GM23248 (cell line): ENCODE measurements around the gene BAHCC1. TPM values are rescaled to one million over a fixed set of nuclear protein-coding genes. Genes with fewer than 3 reads are reported as not detected.
A peak's percentile ranks its signal among the peaks of the same experiment; 100 is the strongest.

ENCODE experiments used
- DNase-seq: peaks from one replicate; pipeline ENCODE4 v3.0.0-alpha.2; 2015
- H2AFZ ChIP-seq: fragments of 200-600 bp; sonication (generic); 2 replicates; pipeline ENCODE4 v1.6.1; 2016; ENCODE audit warnings: antibody characterized with exemption
- H3F3A ChIP-seq: fragments of 200-600 bp; sonication (generic); 2 replicates; pipeline ENCODE4 v1.6.1; 2016; ENCODE audit warnings: mild to moderate bottlenecking, antibody characterized with exemption, mixed run types; ENCODE audit not compliant: insufficient read depth
- H3K27ac ChIP-seq: fragments of 200-600 bp; sonication (generic); 2 replicates; pipeline ENCODE4 v1.5.1; 2016; ENCODE audit warnings: mild to moderate bottlenecking
- H3K27me3 ChIP-seq: fragments of 200-600 bp; sonication (generic); replicated peaks from 2 replicates; pipeline ENCODE4 v1.6.1; 2016; ENCODE audit warnings: mild to moderate bottlenecking; ENCODE audit not compliant: insufficient read depth
- H3K36me3 ChIP-seq: fragments of 200-600 bp; sonication (generic); 2 replicates; pipeline ENCODE4 v1.6.1; 2016; ENCODE audit warnings: low read depth, mild to moderate bottlenecking
- H3K4me1 ChIP-seq: fragments of 200-600 bp; sonication (generic); 2 replicates; pipeline ENCODE4 v1.6.1; 2016; ENCODE audit warnings: mild to moderate bottlenecking; ENCODE audit not compliant: insufficient read depth
- H3K4me2 ChIP-seq: fragments of 200-600 bp; sonication (generic); one replicate; pipeline ENCODE4 v1.6.1; 2016; ENCODE audit warnings: mild to moderate bottlenecking; ENCODE audit not compliant: unreplicated experiment
- H3K4me3 ChIP-seq: fragments of 200-600 bp; sonication (generic); 2 replicates; pipeline ENCODE4 v1.5.1; 2016; ENCODE audit warnings: mild to moderate bottlenecking
- H3K79me2 ChIP-seq: fragments of 200-600 bp; sonication (generic); 2 replicates; pipeline ENCODE4 v1.6.1; 2016; ENCODE audit warnings: mild to moderate bottlenecking; ENCODE audit not compliant: insufficient read depth
- H3K9ac ChIP-seq: fragments of 200-600 bp; sonication (generic); 2 replicates; pipeline ENCODE4 v1.6.1; 2016; ENCODE audit warnings: mild to moderate bottlenecking
- H3K9me2 ChIP-seq: fragments of 200-600 bp; sonication (generic); 2 replicates; pipeline ENCODE4 v1.6.1; 2016; ENCODE audit warnings: mixed run types, mild to moderate bottlenecking, moderate library complexity; ENCODE audit not compliant: insufficient read depth
- H3K9me3 ChIP-seq: fragments of 200-600 bp; sonication (generic); one replicate; pipeline ENCODE4 v1.6.1; 2017; ENCODE audit warnings: low read depth
- H4K20me1 ChIP-seq: fragments of 200-600 bp; sonication (generic); 2 replicates; pipeline ENCODE4 v1.6.0; 2016; ENCODE audit not compliant: insufficient read depth
- EZH2 ChIP-seq: fragments of 200-600 bp; sonication (generic); IDR thresholded peaks from 2 replicates; pipeline ENCODE4 v1.6.1; 2018; ENCODE audit warnings: antibody characterized with exemption, mild to moderate bottlenecking; ENCODE audit not compliant: insufficient read depth, poor library complexity, severe bottlenecking
- EZH2phosphoT487 ChIP-seq: fragments of 200-600 bp; sonication (generic); IDR thresholded peaks from 2 replicates; pipeline ENCODE4 v1.6.1; 2018; ENCODE audit warnings: antibody characterized with exemption, moderate library complexity, mild to moderate bottlenecking, low read depth; ENCODE audit not compliant: insufficient read depth
- WGBS, 2 experiments: methylation state at CpG; one replicate each; pipeline ENCODE4 v1.1.6; 2015 to 2017; ENCODE audit warnings: low lambda C conversion rate in 2 of 2, low coverage in 1 of 2; ENCODE audit errors: missing lambda C conversion rate in 2 of 2; 5-methylcytosine and 5-hydroxymethylcytosine counted together
- in situ Hi-C: fragments of 300-500 bp; cut with MboI; formaldehyde crosslinking; loops from 2 replicates; pipeline ENCODE4 v1.15.0; 2020
- microRNA-seq: library from miRNA; unstranded; fragments of <30 nt; microRNA quantifications from one replicate; pipeline ENCODE4, GENCODE V29; 2016; ENCODE audit warnings: borderline number of aligned reads
- polyA plus RNA-seq: library from polyadenylated mRNA; unstranded; fragments of >200 nt; fragmentation: Nextera tagmentation; extraction: Ambion mirVana; gene quantifications from 2 replicates; pipeline ENCODE4 v1.2.1, GENCODE V29; 2016
- small RNA-seq: library from RNA; depleted of rRNA; stranded (forward); fragments of <200 nt; gene quantifications from one replicate; pipeline ENCODE3, GENCODE V24; 2014; ENCODE audit warnings: low read depth, low replicate concordance
- total RNA-seq: library from RNA; depleted of rRNA; stranded (reverse); fragments of >200 nt; shearing (Covaris generic); gene quantifications from 2 replicates; pipeline ENCODE4 v1.2.3, GENCODE V29; 2014; rRNA removed

The BAHCC1 gene
- total and polyA plus RNA-seq, 2 experiments from 2014 or later, result 1.3 to 3.0 TPM

- H3K4me3 ChIP-seq, result peak overlapping the region; percentile 87
- peaks cover 70% of the 10 kb centered on the region for H3K79me2 ChIP-seq
- 2% methylated on average over 34 to 57 of the region's 64 CpGs for WGBS, 2 experiments
- 0 out of 2 replicates have a peak overlapping the region, but pooled peaks have one; percentile 4 for H2AFZ ChIP-seq
- H3K4me2 ChIP-seq, result peak overlapping the region; percentile 91
- TF ChIP-seq EZH2phosphoT487 (no peak), EZH2 (no peak)
- peaks cover 31% of the 10 kb centered on the region for H3K36me3 ChIP-seq
- no peaks in the 10 kb centered on the region for H3K27me3 ChIP-seq
- H4K20me1 ChIP-seq, result peaks cover 26% of the 10 kb centered on the region; the same call in 1 of the 2 replicates
- peaks cover 49% of the 10 kb centered on the region for H3F3A ChIP-seq
- peak overlapping the region; percentile 82 for H3K27ac ChIP-seq
- H3K9me2 ChIP-seq, result no peaks in the 10 kb centered on the region
- no peaks in the 10 kb centered on the region for H3K9me3 ChIP-seq
- in situ Hi-C loops, result no loop called here
- DNase-seq, result peak; percentile 94
- peak overlapping the region; percentile 81 for H3K9ac ChIP-seq
- H3K4me1 ChIP-seq, result peaks cover 25% of the 10 kb centered on the region
Measured at GRCh38 chr17:81513753-81514488, 118.7 kb downstream of the BAHCC1 start.

DNA sequence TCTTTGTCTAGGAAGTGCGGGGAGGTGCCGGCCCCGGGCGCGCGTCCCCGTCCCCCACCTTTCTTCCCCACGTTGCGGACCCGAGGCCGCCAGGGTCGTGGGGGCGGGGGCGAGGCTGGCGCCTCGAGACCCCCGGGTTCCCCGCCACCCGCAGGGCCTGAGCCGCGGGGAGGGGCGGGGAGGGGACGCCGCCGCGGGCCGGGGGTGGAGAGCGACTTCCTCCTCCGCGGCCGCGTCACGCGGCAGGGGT lies 119.2 kb downstream of the BAHCC1 start:
- Histone ChIP-seq H3K9me3 (no peaks in the 10 kb centered on the region), H3K27me3 (no peaks in the 10 kb centered on the region), H3K79me2 (peaks cover 65% of the 10 kb centered on the region), H2AFZ (no peak overlapping the region), H3K9me2 (no peaks in the 10 kb centered on the region), H3K4me2 (peak overlapping the region; percentile 91), H3F3A (peaks cover 44% of the 10 kb centered on the region), H3K36me3 (peaks cover 26% of the 10 kb centered on the region), H4K20me1 (peaks cover 21% of the 10 kb centered on the region; the same call in 1 of the 2 replicates), H3K9ac (peak overlapping the region; percentile 81), H3K27ac (peak overlapping the region; percentile 82), H3K4me3 (peak overlapping the region; percentile 87), H3K4me1 (peaks cover 28% of the 10 kb centered on the region)
- 0 to 2% methylated on average over 7 to 16 of the region's 34 CpGs for WGBS, 2 experiments
- no peak for DNase-seq
- in situ Hi-C loops, result no loop called here
- TF ChIP-seq EZH2phosphoT487 (no peak), EZH2 (no peak)

DNA sequence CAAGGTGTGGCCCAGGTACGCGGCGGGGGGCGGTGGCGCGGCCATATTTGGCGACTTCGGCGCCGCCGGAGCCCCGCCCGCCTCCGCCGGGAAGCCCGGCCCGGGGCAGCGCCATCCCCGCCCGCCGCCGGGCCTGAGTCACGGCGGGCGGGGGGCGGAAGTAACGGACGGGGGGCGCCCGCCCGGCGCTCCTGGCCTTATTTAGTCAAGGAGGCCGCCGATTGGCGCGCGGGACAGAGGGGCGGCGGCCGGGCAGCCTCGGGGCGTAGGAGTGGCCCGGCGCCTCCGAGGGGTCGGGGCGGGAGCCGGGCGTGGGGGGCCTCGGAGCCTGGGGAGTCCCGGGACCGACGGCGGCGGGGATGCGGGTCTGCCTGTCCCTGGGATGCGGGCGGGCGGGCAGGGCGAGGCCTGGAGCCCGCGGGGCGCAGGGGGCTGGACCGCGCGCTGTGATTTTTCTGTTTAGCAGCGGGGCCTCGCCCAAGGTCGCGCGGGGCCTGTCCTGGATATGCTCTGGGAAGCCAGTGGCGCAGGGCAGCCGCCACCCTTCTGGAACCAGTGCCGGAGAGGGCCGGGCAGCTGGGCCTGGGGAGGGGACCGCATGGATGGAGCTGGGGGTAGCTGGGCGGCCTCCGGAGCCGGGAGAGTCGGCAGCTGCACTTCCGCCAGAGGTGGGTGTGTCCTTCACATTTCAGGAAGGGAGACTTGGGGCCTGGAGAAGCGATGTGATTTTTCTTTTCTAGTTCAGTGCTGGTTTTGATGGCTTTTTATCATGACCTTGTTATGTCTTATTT lies 119.7 kb downstream of the BAHCC1 start:
- peak overlapping the region; percentile 81 for H3K9ac ChIP-seq
- 2 to 4% methylated on average over 27 to 63 of the region's 82 CpGs for WGBS, 2 experiments
- peak; percentile 88 for DNase-seq
- peak overlapping the region; percentile 28; the same call in 1 of the 2 replicates for H2AFZ ChIP-seq
- H3K4me2 ChIP-seq, result peak overlapping the region; percentile 91
- no peaks in the 10 kb centered on the region for H3K9me3 ChIP-seq
- H3K27ac ChIP-seq, result peak overlapping the region; percentile 82
- H3K4me1 ChIP-seq, result peaks cover 28% of the 10 kb centered on the region
- in situ Hi-C loops, result no loop called here
- H3K9me2 ChIP-seq, result no peaks in the 10 kb centered on the region
- H3K79me2 ChIP-seq, result peaks cover 59% of the 10 kb centered on the region
- no peak for TF ChIP-seq EZH2phosphoT487
- TF ChIP-seq EZH2, result no peak
- H3K27me3 ChIP-seq, result no peaks in the 10 kb centered on the region
- H4K20me1 ChIP-seq, result peaks cover 16% of the 10 kb centered on the region; the same call in 1 of the 2 replicates
- H3F3A ChIP-seq, result peaks cover 39% of the 10 kb centered on the region
- H3K36me3 ChIP-seq, result peaks cover 21% of the 10 kb centered on the region
- peak overlapping the region; percentile 87 for H3K4me3 ChIP-seq

GRCh38 chr17:81515530-81516041 lies 120.3 kb downstream of the BAHCC1 start:
- Histone ChIP-seq H3K36me3 (peaks cover 14% of the 10 kb centered on the region), H2AFZ (no peak overlapping the region), H3F3A (peaks cover 35% of the 10 kb centered on the region), H3K27ac (peak overlapping the region; percentile 82), H3K27me3 (no peaks in the 10 kb centered on the region), H3K4me2 (peak overlapping the region; percentile 91), H4K20me1 (peaks cover 9% of the 10 kb centered on the region; the same call in 1 of the 2 replicates), H3K4me3 (peak overlapping the region; percentile 87), H3K79me2 (peaks cover 53% of the 10 kb centered on the region), H3K9me3 (no peaks in the 10 kb centered on the region), H3K9ac (peak overlapping the region; percentile 81), H3K4me1 (peaks cover 28% of the 10 kb centered on the region), H3K9me2 (no peaks in the 10 kb centered on the region)
- WGBS, 2 experiments, result 54 to 58% methylated on average over 19 of the region's 19 CpGs
- no peak for TF ChIP-seq EZH2phosphoT487
- TF ChIP-seq EZH2, result no peak
- DNase-seq, result no peak
- in situ Hi-C loops, result no loop called here

Small RNA genes within 50 kb of the gene (microRNA-seq; reads per million reads assigned to microRNA genes)
- gene MIR3186 (not detected), gene MIR4740 (not detected)

Small RNA genes within 50 kb of the gene (small RNA-seq; reads per million reads assigned to genes)
- gene MIR3186 (not detected), gene MIR4740 (not detected)

Other genes with a start within 250 kb of the BAHCC1 start
- gene PVALEF, start 229.9 kb upstream of the BAHCC1 start, total RNA-seq, result not detected in 2 replicates
- gene PVALEF, start 229.9 kb upstream of the BAHCC1 start, polyA plus RNA-seq, result not detected in 2 replicates
- gene AATK, start 229.2 kb upstream of the BAHCC1 start, total RNA-seq, result 1.6 and 4.0 TPM in 2 replicates
- gene AATK, start 229.2 kb upstream of the BAHCC1 start, polyA plus RNA-seq, result 0.18 and 0.25 TPM in 2 replicates
- 8.0 and 14.2 TPM in 2 replicates for gene CEP131, start 172.5 kb upstream of the BAHCC1 start, total RNA-seq
- gene CEP131, start 172.5 kb upstream of the BAHCC1 start, polyA plus RNA-seq, result 5.6 and 6.1 TPM in 2 replicates
- gene TEPSIN, start 156.4 kb upstream of the BAHCC1 start, total RNA-seq, result 16.1 and 24.4 TPM in 2 replicates
- gene TEPSIN, start 156.4 kb upstream of the BAHCC1 start, polyA plus RNA-seq, result 2.2 and 2.7 TPM in 2 replicates
- 17.2 and 53.1 TPM in 2 replicates for gene NDUFAF8, start 156.1 kb upstream of the BAHCC1 start, total RNA-seq
- 134 and 136 TPM in 2 replicates for gene NDUFAF8, start 156.1 kb upstream of the BAHCC1 start, polyA plus RNA-seq
- gene SLC38A10, start 100.2 kb upstream of the BAHCC1 start, total RNA-seq, result 133 and 137 TPM in 2 replicates
- 58.6 and 61.8 TPM in 2 replicates for gene SLC38A10, start 100.2 kb upstream of the BAHCC1 start, polyA plus RNA-seq
- gene ACTG1, start 117.3 kb downstream of the BAHCC1 start, total RNA-seq, result 8,476 and 9,349 TPM in 2 replicates
- gene ACTG1, start 117.3 kb downstream of the BAHCC1 start, polyA plus RNA-seq, result 3,778 and 3,933 TPM in 2 replicates
- 2.3 and 3.2 TPM in 2 replicates for gene FSCN2, start 132.9 kb downstream of the BAHCC1 start, total RNA-seq
- 0.23 and 0.48 TPM in 2 replicates for gene FSCN2, start 132.9 kb downstream of the BAHCC1 start, polyA plus RNA-seq
- 44.9 and 45.5 TPM in 2 replicates for gene FAAP100, start 156.9 kb downstream of the BAHCC1 start, total RNA-seq
- 25.2 and 25.7 TPM in 2 replicates for gene FAAP100, start 156.9 kb downstream of the BAHCC1 start, polyA plus RNA-seq
- 62.9 and 64.6 TPM in 2 replicates for gene NPLOC4, start 241.7 kb downstream of the BAHCC1 start, total RNA-seq
- gene NPLOC4, start 241.7 kb downstream of the BAHCC1 start, polyA plus RNA-seq, result 51.4 and 51.5 TPM in 2 replicates
- 2.6 and 3.9 TPM in 2 replicates for gene TSPAN10, start 241.7 kb downstream of the BAHCC1 start, total RNA-seq
- gene TSPAN10, start 241.7 kb downstream of the BAHCC1 start, polyA plus RNA-seq, result 3.4 and 4.7 TPM in 2 replicates